ENCODE measurements around the gene CNTNAP5.

CNTNAP5 gene

GRCh38 chr2:124213977-124214587 lies 189.0 kb downstream of the CNTNAP5 start:
- no peak overlapping the region for H3K4me3 ChIP-seq (ENCODE audit: control insufficient read depth, low read depth, low read length)
- no peak for DNase-seq (ENCODE audit: low read depth)
- no peak for TF ChIP-seq CTCF (conservative IDR thresholded peaks at IDR 0.05; ENCODE audit: control insufficient read depth, insufficient read depth, low read depth, low read length)

GRCh38 chr2:124246170-124246569 lies 221.1 kb downstream of the CNTNAP5 start:
- no peak for TF ChIP-seq CTCF (conservative IDR thresholded peaks at IDR 0.05; ENCODE audit: control insufficient read depth, insufficient read depth, low read depth, low read length)
- no peak for DNase-seq (ENCODE audit: low read depth)
- no peak overlapping the region for H3K4me3 ChIP-seq (ENCODE audit: control insufficient read depth, low read depth, low read length)

GRCh38 chr2:124248386-124248785 lies 223.3 kb downstream of the CNTNAP5 start:
- no peak for DNase-seq (ENCODE audit: low read depth)
- H3K4me3 ChIP-seq (ENCODE audit: control insufficient read depth, low read depth, low read length) = no peak overlapping the region
- TF ChIP-seq CTCF (conservative IDR thresholded peaks at IDR 0.05; ENCODE audit: control insufficient read depth, insufficient read depth, low read depth, low read length) = no peak

GRCh38 chr2:124250433-124250832 lies 225.3 kb downstream of the CNTNAP5 start:
- H3K4me3 ChIP-seq (ENCODE audit: control insufficient read depth, low read depth, low read length) = no peak overlapping the region
- TF ChIP-seq CTCF (conservative IDR thresholded peaks at IDR 0.05; ENCODE audit: control insufficient read depth, insufficient read depth, low read depth, low read length) = no peak
- no peak for DNase-seq (ENCODE audit: low read depth)

GRCh38 chr2:124254621-124255020 lies 229.5 kb downstream of the CNTNAP5 start:
- no peak overlapping the region for H3K4me3 ChIP-seq (ENCODE audit: control insufficient read depth, low read depth, low read length)
- peak; percentile 77 for DNase-seq (ENCODE audit: low read depth)
- TF ChIP-seq CTCF (conservative IDR thresholded peaks at IDR 0.05; ENCODE audit: control insufficient read depth, insufficient read depth, low read depth, low read length) = no peak

GRCh38 chr2:124257120-124257519 lies 232.0 kb downstream of the CNTNAP5 start:
- DNase-seq (ENCODE audit: low read depth) = no peak
- TF ChIP-seq CTCF (conservative IDR thresholded peaks at IDR 0.05; ENCODE audit: control insufficient read depth, insufficient read depth, low read depth, low read length) = no peak
- no peak overlapping the region for H3K4me3 ChIP-seq (ENCODE audit: control insufficient read depth, low read depth, low read length)
